Esophagus mucosa (tissue), 1 donor: ENCODE results near the gene CPTP. TPM values are rescaled to one million over a fixed set of nuclear protein-coding genes. Genes with fewer than 3 reads are reported as not detected.

Experiments
- ATAC-seq: fragments of 200-7000 bp; cut with Tn5 transposase; one replicate; pipeline ENCODE4 v1.9.1; 2020
- total RNA-seq: library from RNA; stranded (reverse); gene quantifications from one replicate; pipeline ENCODE4 v1.2.4, GENCODE V29; 2023
- donor health status: DM: yes; HTN: yes; CAD: no.

The CPTP gene
- total RNA-seq, 1 donor from 2014 or later = 25.1 TPM

DNA sequence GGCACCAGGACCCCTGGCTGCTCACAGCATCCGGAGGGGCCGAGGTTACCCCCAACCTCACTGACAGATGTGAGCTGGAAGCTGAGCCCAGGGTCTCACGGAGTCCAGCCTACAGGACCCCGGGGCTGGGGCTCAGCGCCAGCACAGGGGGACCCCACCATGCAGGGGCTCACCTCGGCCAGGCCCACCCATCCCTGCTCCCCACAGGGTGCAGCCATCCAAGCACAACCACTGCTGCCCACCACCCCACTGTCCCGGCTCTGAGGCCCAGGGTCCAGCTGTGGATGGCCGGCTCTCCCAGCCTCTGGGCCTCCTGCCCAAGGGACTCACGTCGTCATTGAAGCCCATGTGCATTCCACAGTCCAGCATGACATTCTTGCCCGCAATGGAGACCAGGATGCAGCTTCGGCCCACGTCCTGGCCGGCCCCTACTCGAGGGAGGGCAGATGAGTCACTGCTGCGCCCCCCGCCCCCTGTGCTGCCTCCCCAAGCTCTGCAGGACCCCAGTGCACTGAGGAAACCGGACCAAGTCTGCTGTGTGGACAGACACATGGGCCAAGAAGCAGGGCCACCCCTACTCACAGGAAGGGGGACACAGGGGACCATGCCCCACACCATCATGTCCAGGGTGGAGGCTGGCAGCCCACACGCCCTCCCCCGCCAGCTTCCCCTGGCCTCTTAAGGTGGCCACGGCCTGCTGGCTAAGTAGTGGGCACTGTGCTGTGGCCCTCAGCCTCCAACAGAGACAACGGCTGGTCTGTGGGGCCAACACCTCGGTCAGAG, 3.7 kb upstream of the CPTP start:
- no peak for ATAC-seq

DNA sequence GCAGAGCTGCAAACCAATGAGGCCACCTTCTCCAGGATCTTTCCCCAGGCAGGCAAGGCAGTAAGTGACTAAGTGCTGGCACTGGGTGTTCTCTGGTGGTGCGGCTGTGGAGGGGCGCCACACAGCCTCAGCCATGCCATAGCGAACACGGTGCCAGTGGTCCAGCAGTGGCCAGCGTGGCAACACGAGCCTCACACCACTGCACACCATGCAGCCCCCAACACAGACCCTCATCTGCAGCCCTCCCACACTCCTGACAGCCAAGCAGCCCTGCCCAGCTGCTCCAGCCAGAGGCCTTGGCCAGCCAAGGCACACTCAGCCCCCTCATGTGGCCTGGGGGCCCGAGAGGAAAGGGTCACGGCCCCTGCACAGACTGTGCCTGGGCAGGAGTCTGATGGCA, 3.1 kb upstream of the CPTP start:
- ATAC-seq = no peak

DNA sequence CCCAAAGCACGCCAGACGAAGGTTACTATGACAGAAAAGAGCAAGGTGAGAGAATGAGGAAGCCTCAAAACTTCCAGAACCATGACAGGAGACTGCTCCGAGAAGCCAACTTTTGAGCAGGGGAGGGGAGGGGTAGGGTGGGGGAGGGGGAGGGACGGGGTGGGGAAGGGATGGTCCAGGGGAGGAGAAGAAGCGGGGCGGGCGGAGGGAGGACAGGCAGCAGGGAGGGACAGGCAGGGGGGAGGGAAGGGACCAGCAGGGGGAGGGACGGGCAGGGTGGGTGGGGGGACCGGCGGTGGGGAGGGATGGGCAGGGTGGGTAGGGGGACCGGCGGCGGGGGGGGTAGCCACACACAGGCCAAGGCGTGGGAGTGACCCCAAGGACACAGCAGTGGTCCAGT, 2.2 kb upstream of the CPTP start:
- ATAC-seq = no peak

DNA sequence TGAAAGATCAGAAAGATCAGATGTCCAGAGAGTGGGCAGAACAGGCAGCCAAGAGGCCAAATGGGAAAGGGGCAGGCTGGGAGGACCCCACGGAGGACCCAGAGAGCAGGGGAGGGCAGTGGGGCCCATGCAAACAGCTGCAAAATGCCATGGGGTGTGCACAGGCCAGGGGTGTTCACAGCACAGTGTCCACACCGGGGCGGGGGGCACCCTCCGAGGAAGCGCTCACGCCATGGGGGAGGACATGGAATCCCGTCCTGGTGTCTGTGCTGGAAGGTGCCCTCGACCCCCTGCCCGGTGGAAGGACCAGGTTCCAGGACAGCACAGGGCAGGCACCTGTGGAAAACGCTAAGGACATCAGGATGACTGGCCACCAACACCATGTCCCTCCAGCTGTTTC, 1.6 kb upstream of the CPTP start:
- ATAC-seq = no peak

DNA sequence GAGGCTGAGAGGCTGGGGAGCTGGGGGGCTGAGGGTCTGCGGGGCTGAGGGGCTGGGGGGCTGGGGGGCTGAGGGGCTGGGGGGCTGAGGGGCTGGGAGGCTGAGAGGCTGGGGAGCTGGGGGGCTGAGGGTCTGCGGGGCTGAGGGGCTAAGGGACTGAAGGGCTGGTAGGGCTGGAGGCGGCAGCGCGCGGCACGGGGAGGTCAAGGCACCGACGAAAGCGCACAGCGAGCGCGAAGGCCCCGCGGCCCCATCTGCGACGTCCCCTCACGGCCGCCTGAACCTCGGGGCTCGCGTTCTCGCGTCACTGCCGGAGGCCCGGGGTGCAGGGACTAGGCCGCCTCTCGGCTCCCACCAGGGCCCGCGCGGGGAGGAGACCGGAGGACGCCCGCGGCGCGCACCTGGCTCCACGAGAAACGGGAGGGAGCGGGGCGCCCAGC, 498 bp upstream of the CPTP start:
- no peak for ATAC-seq

DNA sequence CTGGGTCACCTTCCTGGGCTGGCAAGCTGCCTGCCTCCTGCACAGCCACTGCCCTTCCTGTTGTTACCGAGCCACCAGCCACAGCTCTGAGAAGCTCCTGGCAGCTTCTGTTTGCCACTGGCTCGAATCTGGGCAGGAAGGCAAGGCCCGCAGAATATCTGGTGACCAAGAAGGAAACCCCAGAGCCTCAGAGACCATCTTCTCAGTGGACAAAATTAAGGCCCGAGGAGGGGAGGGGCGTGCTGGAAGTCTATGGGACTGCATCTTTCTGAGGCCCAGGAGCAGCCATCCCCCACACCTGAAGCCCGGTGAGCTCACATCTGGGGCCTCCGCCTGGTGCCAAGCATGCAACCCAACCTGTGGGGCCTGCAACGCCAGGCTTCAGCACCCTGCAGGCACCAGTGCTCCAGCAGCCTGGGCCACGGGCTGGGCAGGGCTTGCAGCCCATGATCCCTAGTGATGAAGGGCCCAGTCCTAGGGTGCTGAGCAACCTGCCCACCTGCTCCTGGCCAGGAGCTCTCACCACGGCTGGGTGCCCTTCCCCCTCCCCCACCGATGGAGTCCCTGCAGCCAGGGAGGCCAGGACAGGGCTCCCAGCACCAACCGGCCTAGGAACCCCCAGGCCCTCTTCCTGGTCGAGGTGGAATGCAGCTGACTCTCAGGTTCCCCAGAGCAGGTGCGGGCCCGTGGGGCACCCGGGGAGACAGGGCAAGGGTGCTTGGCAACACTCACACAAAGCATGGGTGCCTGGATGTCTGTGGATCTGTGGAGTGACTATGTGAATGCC, 879 bp downstream of the CPTP start:
- ATAC-seq = peak; percentile 61

DNA sequence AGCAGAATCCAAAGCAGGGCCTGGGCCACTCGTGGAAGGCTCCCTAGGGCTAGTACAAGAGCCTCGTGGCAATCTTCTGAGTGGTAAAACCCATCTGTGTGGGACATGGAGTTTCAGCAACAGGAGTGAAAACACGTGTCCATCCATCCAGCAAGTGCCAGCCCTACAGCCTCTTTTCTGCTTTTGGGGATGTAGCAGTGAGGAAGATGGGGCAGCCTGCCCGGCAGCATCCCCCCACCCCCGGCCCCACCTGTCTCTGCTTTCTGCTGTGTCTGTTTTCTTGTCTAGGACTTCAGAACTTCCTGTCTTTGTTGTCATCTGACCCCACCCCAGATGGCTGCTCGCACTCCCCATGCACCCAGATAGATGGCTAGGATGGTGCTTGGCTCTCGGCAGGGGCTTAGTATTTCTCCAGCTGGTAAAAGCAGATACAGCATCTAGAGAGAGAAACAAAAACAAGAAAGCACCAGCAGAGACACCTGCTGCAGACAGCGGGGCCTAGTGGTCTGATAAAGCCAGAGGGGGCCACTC, 1.5 kb downstream of the CPTP start:
- ATAC-seq = no peak

DNA sequence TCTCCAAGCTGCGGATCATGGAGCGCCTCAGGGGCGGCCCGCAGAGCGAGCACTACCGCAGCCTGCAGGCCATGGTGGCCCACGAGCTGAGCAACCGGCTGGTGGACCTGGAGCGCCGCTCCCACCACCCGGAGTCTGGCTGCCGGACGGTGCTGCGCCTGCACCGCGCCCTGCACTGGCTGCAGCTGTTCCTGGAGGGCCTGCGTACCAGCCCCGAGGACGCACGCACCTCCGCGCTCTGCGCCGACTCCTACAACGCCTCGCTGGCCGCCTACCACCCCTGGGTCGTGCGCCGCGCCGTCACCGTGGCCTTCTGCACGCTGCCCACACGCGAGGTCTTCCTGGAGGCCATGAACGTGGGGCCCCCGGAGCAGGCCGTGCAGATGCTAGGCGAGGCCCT, 2.7 kb downstream of the CPTP start:
- no peak for ATAC-seq

DNA sequence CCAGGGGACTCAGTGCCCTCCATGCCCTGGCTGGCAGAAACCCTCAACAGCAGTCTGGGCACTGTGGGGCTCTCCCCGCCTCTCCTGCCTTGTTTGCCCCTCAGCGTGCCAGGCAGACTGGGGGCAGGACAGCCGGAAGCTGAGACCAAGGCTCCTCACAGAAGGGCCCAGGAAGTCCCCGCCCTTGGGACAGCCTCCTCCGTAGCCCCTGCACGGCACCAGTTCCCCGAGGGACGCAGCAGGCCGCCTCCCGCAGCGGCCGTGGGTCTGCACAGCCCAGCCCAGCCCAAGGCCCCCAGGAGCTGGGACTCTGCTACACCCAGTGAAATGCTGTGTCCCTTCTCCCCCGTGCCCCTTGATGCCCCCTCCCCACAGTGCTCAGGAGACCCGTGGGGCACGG, 3.7 kb downstream of the CPTP start:
- ATAC-seq = no peak

DNA sequence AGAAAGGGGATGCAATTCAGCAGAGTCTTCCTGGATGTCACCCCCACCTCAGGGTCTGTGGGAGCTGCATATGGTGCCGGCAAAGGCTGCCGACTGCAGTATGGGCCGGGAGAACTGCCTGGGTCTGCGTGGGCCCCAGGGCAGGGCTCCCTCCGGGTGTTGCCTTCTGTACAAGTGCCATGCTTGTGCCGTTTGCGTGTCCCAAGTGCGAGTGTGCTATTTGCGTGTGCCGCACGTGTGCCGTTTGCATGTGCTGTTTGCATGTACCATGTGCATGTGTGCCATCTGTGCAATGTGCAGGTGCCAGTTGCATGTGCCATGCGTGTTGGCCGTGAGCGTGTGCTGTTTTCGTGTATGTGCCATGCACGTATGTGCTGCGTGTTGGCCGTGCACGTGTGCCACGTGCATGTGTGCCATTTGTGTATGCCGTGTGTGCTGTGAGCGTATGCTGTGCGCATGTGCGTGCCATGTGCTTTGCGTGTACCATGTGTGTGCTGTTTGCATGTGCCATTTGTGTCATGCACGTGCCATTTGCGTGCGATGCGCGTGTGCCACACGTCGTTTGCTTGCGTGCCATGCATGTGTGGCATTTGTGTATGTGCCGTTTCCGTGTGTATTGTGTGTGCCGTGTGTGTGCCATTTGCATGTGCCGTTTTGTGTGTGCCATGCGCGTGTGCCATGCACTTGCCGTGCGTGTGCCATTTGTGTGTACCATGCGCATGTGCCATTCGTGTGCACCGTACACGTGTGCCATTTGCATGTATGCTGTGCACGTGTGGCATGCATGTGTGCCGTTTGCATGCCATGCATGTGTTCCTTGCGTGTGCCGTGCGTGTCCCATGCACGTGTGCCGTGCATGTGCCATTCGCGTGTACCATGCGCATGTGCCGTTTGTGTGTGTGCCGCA, 5.0 kb downstream of the CPTP start:
- no peak for ATAC-seq

DNA sequence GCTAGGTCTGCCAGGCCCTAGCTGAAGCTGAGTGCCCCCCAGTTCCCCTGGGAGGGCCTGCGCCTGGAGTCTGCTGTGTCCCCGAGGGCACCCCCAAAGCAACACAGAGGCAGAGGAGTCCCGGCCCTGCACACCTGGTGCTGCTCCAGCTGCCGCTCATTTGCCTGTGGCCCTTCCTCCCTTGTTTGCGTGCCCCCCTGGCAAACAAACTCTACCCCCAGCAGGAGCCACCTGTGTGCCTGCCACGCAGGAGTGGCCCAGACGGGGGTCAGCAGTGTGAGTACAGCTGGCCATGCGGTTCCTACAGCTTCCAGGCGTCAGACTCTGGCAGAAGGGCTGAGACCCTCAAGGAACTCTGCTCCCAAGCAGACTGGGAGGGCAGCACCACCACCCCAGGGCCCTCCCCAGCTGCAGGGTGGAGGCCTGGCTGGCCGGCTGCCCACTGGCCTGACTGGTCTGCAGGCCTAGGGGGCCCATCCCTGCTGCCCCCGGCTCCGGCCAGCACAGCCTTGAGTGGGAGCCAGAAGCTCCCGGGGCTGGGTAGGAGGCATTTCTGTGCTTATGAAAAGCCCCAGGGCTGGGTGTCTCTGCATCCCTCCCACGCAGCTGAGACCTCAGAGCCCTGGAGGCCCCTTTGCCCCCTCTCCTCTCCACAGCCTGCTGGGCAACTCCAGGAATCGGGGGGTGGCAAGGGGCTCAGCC, 5.9 kb downstream of the CPTP start:
- ATAC-seq = peak; percentile 0

DNA sequence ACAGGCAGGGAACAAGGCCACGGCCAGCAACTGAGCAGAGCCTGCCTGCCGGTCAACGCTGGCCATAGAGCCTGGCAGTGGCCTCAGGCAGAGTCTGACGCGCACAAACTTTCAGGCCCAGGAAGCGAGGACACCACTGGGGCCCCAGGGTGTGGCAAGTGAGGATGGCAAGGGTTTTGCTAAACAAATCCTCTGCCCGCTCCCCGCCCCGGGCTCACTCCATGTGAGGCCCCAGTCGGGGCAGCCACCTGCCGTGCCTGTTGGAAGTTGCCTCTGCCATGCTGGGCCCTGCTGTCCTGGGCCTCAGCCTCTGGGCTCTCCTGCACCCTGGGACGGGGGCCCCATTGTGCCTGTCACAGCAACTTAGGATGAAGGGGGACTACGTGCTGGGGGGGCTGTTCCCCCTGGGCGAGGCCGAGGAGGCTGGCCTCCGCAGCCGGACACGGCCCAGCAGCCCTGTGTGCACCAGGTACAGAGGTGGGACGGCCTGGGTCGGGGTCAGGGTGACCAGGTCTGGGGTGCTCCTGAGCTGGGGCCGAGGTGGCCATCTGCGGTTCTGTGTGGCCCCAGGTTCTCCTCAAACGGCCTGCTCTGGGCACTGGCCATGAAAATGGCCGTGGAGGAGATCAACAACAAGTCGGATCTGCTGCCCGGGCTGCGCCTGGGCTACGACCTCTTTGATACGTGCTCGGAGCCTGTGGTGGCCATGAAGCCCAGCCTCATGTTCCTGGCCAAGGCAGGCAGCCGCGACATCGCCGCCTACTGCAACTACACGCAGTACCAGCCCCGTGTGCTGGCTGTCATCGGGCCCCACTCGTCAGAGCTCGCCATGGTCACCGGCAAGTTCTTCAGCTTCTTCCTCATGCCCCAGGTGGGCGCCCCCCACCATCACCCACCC, 6.7 kb downstream of the CPTP start, which contains the start of gene TAS1R3:
Gene TAS1R3, plus strand, starts transcription at position 213 of the 898 bp plus-strand sequence. Its CDS starts 66 bp downstream, at position 279.
- peak; percentile 41 for ATAC-seq

DNA sequence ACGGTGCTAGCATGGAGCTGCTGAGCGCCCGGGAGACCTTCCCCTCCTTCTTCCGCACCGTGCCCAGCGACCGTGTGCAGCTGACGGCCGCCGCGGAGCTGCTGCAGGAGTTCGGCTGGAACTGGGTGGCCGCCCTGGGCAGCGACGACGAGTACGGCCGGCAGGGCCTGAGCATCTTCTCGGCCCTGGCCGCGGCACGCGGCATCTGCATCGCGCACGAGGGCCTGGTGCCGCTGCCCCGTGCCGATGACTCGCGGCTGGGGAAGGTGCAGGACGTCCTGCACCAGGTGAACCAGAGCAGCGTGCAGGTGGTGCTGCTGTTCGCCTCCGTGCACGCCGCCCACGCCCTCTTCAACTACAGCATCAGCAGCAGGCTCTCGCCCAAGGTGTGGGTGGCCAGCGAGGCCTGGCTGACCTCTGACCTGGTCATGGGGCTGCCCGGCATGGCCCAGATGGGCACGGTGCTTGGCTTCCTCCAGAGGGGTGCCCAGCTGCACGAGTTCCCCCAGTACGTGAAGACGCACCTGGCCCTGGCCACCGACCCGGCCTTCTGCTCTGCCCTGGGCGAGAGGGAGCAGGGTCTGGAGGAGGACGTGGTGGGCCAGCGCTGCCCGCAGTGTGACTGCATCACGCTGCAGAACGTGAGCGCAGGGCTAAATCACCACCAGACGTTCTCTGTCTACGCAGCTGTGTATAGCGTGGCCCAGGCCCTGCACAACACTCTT, 7.6 kb downstream of the CPTP start:
- peak; percentile 48 for ATAC-seq

DNA sequence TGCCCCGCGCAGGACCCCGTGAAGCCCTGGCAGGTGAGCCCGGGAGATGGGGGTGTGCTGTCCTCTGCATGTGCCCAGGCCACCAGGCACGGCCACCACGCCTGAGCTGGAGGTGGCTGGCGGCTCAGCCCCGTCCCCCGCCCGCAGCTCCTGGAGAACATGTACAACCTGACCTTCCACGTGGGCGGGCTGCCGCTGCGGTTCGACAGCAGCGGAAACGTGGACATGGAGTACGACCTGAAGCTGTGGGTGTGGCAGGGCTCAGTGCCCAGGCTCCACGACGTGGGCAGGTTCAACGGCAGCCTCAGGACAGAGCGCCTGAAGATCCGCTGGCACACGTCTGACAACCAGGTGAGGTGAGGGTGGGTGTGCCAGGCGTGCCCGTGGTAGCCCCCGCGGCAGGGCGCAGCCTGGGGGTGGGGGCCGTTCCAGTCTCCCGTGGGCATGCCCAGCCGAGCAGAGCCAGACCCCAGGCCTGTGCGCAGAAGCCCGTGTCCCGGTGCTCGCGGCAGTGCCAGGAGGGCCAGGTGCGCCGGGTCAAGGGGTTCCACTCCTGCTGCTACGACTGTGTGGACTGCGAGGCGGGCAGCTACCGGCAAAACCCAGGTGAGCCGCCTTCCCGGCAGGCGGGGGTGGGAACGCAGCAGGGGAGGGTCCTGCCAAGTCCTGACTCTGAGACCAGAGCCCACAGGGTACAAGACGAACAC, 8.3 kb downstream of the CPTP start:
- ATAC-seq = peak; percentile 66

DNA sequence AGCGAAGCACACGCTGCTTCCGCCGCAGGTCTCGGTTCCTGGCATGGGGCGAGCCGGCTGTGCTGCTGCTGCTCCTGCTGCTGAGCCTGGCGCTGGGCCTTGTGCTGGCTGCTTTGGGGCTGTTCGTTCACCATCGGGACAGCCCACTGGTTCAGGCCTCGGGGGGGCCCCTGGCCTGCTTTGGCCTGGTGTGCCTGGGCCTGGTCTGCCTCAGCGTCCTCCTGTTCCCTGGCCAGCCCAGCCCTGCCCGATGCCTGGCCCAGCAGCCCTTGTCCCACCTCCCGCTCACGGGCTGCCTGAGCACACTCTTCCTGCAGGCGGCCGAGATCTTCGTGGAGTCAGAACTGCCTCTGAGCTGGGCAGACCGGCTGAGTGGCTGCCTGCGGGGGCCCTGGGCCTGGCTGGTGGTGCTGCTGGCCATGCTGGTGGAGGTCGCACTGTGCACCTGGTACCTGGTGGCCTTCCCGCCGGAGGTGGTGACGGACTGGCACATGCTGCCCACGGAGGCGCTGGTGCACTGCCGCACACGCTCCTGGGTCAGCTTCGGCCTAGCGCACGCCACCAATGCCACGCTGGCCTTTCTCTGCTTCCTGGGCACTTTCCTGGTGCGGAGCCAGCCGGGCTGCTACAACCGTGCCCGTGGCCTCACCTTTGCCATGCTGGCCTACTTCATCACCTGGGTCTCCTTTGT, 9.1 kb downstream of the CPTP start:
- peak; percentile 0 for ATAC-seq

DNA sequence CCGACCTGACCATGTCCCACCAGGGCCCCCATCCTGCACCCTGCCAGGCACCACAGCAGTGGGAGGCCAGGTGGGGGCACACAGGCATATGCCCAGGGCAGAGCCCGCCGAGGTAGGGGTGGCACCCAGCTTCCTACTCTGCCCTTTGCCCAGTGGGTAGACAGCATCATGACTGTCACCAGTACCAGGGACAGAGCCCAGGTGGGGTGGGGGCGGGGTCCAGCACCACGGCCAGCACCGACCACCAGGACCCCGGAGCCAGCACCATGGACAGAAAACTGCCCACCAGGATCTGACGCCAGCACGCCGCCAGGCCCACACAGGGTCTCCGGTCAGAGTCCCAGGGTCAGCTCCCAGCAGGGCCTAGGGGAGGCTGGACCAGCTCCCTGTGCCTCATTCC, 10.2 kb downstream of the CPTP start:
- ATAC-seq = no peak

DNA sequence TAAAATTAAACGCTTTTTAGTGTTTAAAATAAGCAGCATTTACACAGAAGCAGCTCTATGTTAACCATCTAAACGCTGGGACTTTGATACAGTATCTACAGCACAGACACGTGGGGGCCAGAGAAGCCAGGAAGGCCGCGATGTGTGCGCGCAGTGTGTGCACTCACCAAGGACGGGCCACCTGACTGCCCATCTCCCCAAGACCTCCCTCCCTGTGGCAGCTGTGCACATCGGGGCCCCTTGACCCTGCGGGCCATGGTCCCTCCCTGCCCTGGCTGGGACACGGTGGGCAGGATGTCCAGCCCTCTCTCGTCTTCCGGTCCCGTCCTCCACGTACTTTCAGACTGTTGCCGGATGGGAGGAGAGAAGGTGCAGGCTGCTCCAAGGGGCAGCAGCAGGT, 10.7 kb downstream of the CPTP start:
- ATAC-seq = no peak

DNA sequence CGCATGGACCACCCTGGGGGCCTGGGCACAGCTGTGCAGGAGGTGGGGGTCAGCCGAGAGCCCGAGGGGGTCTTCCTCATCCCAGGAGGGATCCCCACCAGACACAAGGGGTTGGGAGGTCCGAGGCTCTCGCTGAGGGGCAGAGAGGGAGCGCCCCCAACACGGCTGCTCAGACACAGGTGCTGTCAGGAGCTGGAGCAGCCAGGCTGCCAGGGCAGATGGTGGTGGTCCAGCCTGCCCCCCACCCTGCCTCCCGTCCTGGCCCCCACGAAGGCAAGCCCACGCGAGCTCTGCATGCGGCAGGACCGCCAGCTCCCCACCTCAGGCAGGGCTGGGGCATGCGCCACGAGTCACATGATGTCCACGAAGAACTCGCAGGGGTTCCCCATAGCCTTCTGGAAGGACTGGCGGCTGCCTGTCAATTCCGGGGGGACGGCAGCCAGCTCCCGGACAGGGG, 11.2 kb downstream of the CPTP start:
- no peak for ATAC-seq

DNA sequence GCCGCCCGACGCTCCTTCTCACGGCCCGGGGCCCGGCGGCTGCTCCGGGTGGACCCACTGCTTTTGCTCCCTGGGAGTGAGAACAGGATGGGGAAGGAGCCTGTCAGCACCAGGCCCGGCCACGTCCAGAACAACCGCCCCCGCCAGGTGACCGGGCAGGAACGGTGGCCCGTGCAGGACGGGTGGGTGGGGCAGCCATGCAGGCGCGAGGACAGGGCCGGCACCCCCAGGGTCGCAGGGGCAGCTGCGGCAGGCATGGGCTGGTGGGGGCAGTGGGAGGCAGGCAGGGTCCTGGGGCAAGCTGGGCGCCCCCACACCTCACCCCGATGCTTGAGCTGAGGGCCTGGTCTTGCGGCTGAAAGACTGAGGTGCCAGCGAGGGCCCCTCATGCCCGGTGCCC, 11.8 kb downstream of the CPTP start:
- no peak for ATAC-seq
